CD4-positive, alpha-beta T cell (primary cell): ENCODE measurements around the gene PLXNC1. TPM values are rescaled to one million over a fixed set of nuclear protein-coding genes. Genes with fewer than 3 reads are reported as not detected.

Source experiments
- ATAC-seq: fragments of 200-7000 bp; cut with Tn5 transposase; one replicate; pipeline ENCODE4 v1.10.0; 2022; ENCODE audit warnings: mild to moderate bottlenecking; ENCODE audit not compliant: poor library complexity
- CTCF ChIA-PET: fragments of 350-600 bp; sonication (Branson Sonifier 250); formaldehyde crosslinking; loops from one replicate; lab custom pipeline; 2021; ENCODE audit warnings: antibody characterized with exemption, inconsistent platforms; lab: Charles Lee
- POLR2A ChIA-PET: fragments of 350-600 bp; sonication (Branson Sonifier 250); formaldehyde crosslinking; loops from one replicate; lab custom pipeline; 2021; ENCODE audit warnings: antibody characterized with exemption, inconsistent platforms; lab: Charles Lee
- DNase-seq, 14 experiments: peaks; one replicate each; pipeline ENCODE4 v3.0.0-alpha.2; 2013 to 2020; ENCODE audit warnings: mixed read lengths in 2 of 14
- H3K27ac ChIP-seq, 2 donors: one replicate each; pipeline versions ENCODE4 v1.5.1 to v1.7.0; 2013; ENCODE audit warnings: low read length in 2 of 2, low read depth in 1 of 2, mild to moderate bottlenecking in 1 of 2
- H3K27me3 ChIP-seq, 2 experiments: 1 replicate in 1 of 2; 2 replicates in 1 of 2; pipeline versions ENCODE4 v1.6.1 to v1.7.0; 2013; ENCODE audit warnings: low read length in 2 of 2, control low read depth in 1 of 2, mild to moderate bottlenecking in 1 of 2, moderate library complexity in 1 of 2; ENCODE audit not compliant: insufficient read depth in 2 of 2, control insufficient read depth in 1 of 2
- H3K36me3 ChIP-seq: one replicate; pipeline ENCODE4 v1.6.1; 2013; ENCODE audit warnings: low read length, control low read depth; ENCODE audit not compliant: insufficient read depth
- H3K4me1 ChIP-seq: one replicate; pipeline ENCODE4 v1.6.1; 2013; ENCODE audit warnings: low read length, control low read depth; ENCODE audit not compliant: insufficient read depth
- H3K4me3 ChIP-seq: one replicate; pipeline ENCODE4 v1.5.1; 2013; ENCODE audit warnings: mild to moderate bottlenecking, low read length, moderate library complexity
- H3K9me3 ChIP-seq, 2 experiments: 1 replicate in 1 of 2; 2 replicates in 1 of 2; pipeline versions ENCODE4 v1.6.1 to v1.7.0; 2013; ENCODE audit warnings: low read length in 2 of 2, mild to moderate bottlenecking in 2 of 2, control low read depth in 1 of 2, moderate library complexity in 1 of 2; ENCODE audit not compliant: control insufficient read depth in 1 of 2, insufficient read depth in 1 of 2
- H3K27ac Mint-ChIP-seq: one replicate; pipeline ENCODE4 v1.8.0; 2020; ENCODE audit warnings: mixed read lengths
- H3K27me3 Mint-ChIP-seq: one replicate; pipeline ENCODE4 v1.8.0; 2021; ENCODE audit warnings: mixed read lengths
- H3K36me3 Mint-ChIP-seq: one replicate; pipeline ENCODE4 v1.8.0; 2021; ENCODE audit warnings: low read depth, mixed read lengths
- H3K4me1 Mint-ChIP-seq: one replicate; pipeline ENCODE4 v1.8.0; 2021; ENCODE audit warnings: low read depth, mixed read lengths
- H3K4me3 Mint-ChIP-seq: one replicate; pipeline ENCODE4 v1.8.0; 2020; ENCODE audit warnings: mild to moderate bottlenecking, mixed read lengths
- H3K9me3 Mint-ChIP-seq: one replicate; pipeline ENCODE4 v1.8.0; 2020; ENCODE audit warnings: mixed read lengths
- intact Hi-C, 2 experiments: fragments of 100-400 bp; cut with DNase I in 1 of 2; cut with micrococcal nuclease in 1 of 2; formaldehyde crosslinking; loops; one replicate each; pipeline versions ENCODE4 v1.15.1 to v1.9.0; 2023 to 2025; cut with DNase I, micrococcal nuclease
- total RNA-seq, 174 experiments: library from RNA in 2 of 174; stranded (reverse) in 2 of 174; gene quantifications; one replicate each; pipeline ENCODE4 v1.2.3 and lab custom pipeline; 2021 to 2026
- TF ChIP-seq, protein P1 (sequence below): fragments of 200-600 bp; IDR thresholded peaks from one replicate; pipeline ENCODE4 v1.8.0; 2022; ENCODE audit warnings: antibody characterized with exemption, mild to moderate bottlenecking

The PLXNC1 gene
- total RNA-seq, 2 experiments from 2014 or later: 5.2 to 5.3 TPM

DNA sequence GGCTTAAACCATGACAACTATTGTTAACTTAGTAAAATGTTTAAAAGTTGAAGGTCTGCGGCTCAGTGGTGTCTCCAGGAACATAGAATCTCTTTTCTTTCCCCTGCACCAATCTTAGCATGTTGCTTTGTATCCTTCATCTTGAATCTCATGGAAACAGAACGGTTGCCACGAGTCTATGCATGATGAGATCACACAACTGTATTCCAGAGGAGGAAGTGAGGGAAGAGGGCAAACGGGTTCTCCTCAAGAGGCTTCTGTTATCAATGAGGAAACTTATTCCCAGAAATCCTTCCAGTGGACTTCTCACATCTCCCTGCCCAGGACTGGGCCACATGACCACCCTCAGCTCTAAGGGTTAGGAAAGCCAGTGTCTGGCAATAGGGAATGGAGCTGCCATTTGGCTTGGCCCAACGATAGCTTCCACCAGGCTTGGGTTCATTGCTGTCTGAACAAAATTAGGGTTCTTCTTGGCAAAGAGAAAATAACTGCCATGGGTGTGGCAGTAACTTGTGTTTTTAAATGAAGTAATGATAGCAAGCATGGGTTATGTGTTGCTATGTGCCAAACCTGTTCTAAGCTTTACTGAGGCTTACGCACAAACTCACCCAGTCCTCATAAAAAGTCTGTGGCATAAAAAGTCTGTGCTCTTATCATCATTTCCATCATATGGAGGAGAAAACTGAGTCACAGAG lies 17.4 kb downstream of the PLXNC1 start:
- DNase-seq: no peak
- Histone ChIP-seq H3K27ac (no peak overlapping the region), H3K4me3 (no peak overlapping the region), H3K27me3 (no peaks in the 10 kb centered on the region), H3K9me3 (no peaks in the 10 kb centered on the region), H3K36me3 (peaks cover 12% of the 10 kb centered on the region), H3K4me1 (peaks cover 8% of the 10 kb centered on the region)
- Mint-ChIP-seq H3K36me3 (no peaks in the 10 kb centered on the region), H3K9me3 (no peaks in the 10 kb centered on the region), H3K27me3 (no peaks in the 10 kb centered on the region), H3K4me1 (peaks cover 34% of the 10 kb centered on the region), H3K4me3 (no peak overlapping the region), H3K27ac (no peak overlapping the region)
- TF ChIP-seq, protein P1, sequence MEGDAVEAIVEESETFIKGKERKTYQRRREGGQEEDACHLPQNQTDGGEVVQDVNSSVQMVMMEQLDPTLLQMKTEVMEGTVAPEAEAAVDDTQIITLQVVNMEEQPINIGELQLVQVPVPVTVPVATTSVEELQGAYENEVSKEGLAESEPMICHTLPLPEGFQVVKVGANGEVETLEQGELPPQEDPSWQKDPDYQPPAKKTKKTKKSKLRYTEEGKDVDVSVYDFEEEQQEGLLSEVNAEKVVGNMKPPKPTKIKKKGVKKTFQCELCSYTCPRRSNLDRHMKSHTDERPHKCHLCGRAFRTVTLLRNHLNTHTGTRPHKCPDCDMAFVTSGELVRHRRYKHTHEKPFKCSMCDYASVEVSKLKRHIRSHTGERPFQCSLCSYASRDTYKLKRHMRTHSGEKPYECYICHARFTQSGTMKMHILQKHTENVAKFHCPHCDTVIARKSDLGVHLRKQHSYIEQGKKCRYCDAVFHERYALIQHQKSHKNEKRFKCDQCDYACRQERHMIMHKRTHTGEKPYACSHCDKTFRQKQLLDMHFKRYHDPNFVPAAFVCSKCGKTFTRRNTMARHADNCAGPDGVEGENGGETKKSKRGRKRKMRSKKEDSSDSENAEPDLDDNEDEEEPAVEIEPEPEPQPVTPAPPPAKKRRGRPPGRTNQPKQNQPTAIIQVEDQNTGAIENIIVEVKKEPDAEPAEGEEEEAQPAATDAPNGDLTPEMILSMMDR: no peak
- POLR2A ChIA-PET: no interaction called here
- intact Hi-C loops: no loop called here
- CTCF ChIA-PET: no interaction called here
- ATAC-seq: no peak

GRCh38 chr12:94167071-94167755 lies 18.8 kb downstream of the PLXNC1 start:
- no peaks in the 10 kb centered on the region for H3K9me3 ChIP-seq
- Mint-ChIP-seq H3K27ac (no peak overlapping the region), H3K4me1 (peaks cover 34% of the 10 kb centered on the region), H3K36me3 (no peaks in the 10 kb centered on the region), H3K9me3 (no peaks in the 10 kb centered on the region), H3K4me3 (no peak overlapping the region), H3K27me3 (no peaks in the 10 kb centered on the region)
- H3K4me1 ChIP-seq: peaks cover 14% of the 10 kb centered on the region
- intact Hi-C loops: no loop called here
- POLR2A ChIA-PET: no interaction called here
- no peak overlapping the region for H3K27ac ChIP-seq
- H3K36me3 ChIP-seq: peaks cover 16% of the 10 kb centered on the region
- H3K27me3 ChIP-seq: no peaks in the 10 kb centered on the region
- ATAC-seq (no peak), DNase-seq (no peak)
- H3K4me3 ChIP-seq: no peak overlapping the region
- TF ChIP-seq, protein P1: no peak
- CTCF ChIA-PET: no interaction called here

GRCh38 chr12:94167756-94168416 lies 19.5 kb downstream of the PLXNC1 start:
- Histone ChIP-seq H3K36me3 (peaks cover 16% of the 10 kb centered on the region), H3K27me3 (no peaks in the 10 kb centered on the region), H3K9me3 (no peaks in the 10 kb centered on the region), H3K4me1 (peaks cover 14% of the 10 kb centered on the region), H3K27ac (no peak overlapping the region), H3K4me3 (no peak overlapping the region)
- ChIA-PET CTCF (no interaction called here), POLR2A (no interaction called here)
- intact Hi-C loops: no loop called here
- ATAC-seq: no peak
- Mint-ChIP-seq H3K9me3 (no peaks in the 10 kb centered on the region), H3K36me3 (no peaks in the 10 kb centered on the region), H3K4me1 (peaks cover 37% of the 10 kb centered on the region), H3K4me3 (no peak overlapping the region), H3K27ac (no peak overlapping the region), H3K27me3 (no peaks in the 10 kb centered on the region)
- DNase-seq: no peak
- TF ChIP-seq, protein P1: no peak
